ENCODE measurements around the gene KBTBD4.

KBTBD4 gene

DNA sequence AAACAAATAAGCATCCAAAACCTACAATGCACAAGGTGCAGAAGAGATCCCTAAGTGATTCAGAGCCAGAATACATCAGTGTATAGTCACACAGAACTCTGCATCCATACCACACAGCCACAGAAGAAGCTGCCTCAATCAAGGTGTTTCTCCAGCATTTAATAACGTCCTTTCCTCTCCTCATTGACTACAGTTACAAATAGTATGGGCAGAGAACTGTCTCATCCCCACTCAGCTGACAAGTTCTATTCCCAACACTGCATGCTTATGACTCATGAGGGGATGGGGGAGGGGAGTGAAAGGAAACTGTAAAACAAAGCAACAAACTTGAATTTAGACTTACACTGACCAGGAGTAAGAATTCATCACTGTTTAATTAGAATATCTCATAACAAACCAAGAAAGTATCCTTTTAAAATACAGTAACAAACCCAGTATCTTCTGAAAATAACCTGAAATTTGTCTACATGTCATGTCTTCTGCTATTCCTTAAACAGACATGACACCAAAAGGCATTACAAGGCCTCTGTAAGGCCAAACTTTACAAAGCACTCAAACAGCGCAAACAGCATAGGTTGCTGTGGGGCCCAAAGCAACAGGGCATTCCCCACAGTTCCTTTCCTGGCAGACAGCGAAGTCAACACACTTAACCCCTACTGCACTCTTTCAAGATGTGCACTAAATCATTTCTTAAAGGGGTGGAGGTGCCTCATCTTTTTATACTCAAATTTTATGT, 55.1 kb downstream of the KBTBD4 start:
- peak; percentile 44 for DNase-seq
